Activated gamma-delta T cell (primary cell): Measurements from ENCODE around the gene MPC1.

Experiments
- DNase-seq: peaks from one replicate; lab custom pipeline; 2025; lab: John Stamatoyannopoulos, UW

The MPC1 gene

DNA sequence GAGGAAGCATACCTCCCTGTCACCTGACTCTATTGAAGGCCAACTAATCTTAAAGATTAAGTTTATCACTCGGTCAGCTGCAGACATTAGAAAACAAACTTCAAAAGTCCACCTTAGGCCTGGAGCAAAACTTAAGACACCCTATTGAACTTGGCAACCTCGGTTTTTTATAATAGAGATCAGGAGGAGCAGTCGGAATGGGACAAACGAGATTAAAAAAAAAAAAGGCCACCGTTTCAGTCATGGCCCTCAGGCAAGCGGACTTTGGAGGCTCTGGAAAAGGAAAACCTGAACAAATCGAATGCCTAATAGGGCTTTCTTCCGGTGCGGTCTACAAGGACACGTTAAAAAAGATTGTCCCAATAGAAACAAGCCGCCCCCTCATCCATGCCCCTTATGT is 67.3 kb downstream of the MPC1 start:
- no peak for DNase-seq
